MM.1S (cell line): ENCODE results near the gene DDX4.
"Not testable (repeated sequence)": the region's sequence is repeated elsewhere in the genome, so short reads cannot be mapped to it uniquely, and the experiment has no call there.

Source experiments
- DNase-seq: peaks from one replicate; pipeline ENCODE4 v3.0.0-alpha.2; 2015
- H2AFZ ChIP-seq: fragments of 300-600 bp; sonication (generic); 2 replicates; pipeline ENCODE4 v1.6.0; 2016; ENCODE audit warnings: antibody characterized with exemption, low read length
- H3F3A ChIP-seq: fragments of 300-600 bp; sonication (generic); 2 replicates; pipeline ENCODE4 v1.6.1; 2016; ENCODE audit warnings: mild to moderate bottlenecking, antibody characterized with exemption, low read length, moderate library complexity, mixed read lengths; ENCODE audit not compliant: insufficient read depth
- H3K27ac ChIP-seq: fragments of 300-600 bp; sonication (generic); 2 replicates; pipeline ENCODE4 v1.5.1; 2016; ENCODE audit warnings: mild to moderate bottlenecking, low read length
- H3K27me3 ChIP-seq: fragments of 300-600 bp; sonication (generic); replicated peaks from 2 replicates; pipeline ENCODE4 v1.6.0; 2016; ENCODE audit warnings: low read length; ENCODE audit not compliant: insufficient read depth
- H3K36me3 ChIP-seq: fragments of 300-600 bp; sonication (generic); replicated peaks from 2 replicates; pipeline ENCODE4 v1.6.1; 2016; ENCODE audit warnings: mild to moderate bottlenecking, low read length, mixed read lengths; ENCODE audit not compliant: insufficient read depth
- H3K4me1 ChIP-seq: fragments of 300-600 bp; sonication (generic); 2 replicates; pipeline ENCODE4 v1.6.1; 2016; ENCODE audit warnings: low read length, mixed read lengths
- H3K4me2 ChIP-seq: fragments of 300-600 bp; sonication (generic); 2 replicates; pipeline ENCODE4 v1.6.0; 2016; ENCODE audit warnings: low read depth, low read length
- H3K4me3 ChIP-seq: fragments of 300-600 bp; sonication (generic); 2 replicates; pipeline ENCODE4 v1.5.1; 2016; ENCODE audit warnings: low read length, mixed read lengths
- H3K79me2 ChIP-seq: fragments of 300-600 bp; sonication (generic); 2 replicates; pipeline ENCODE4 v1.6.1; 2016; ENCODE audit warnings: mixed run types, low read length, mixed read lengths
- H3K9ac ChIP-seq: fragments of 300-600 bp; sonication (generic); 2 replicates; pipeline ENCODE4 v1.6.1; 2016; ENCODE audit warnings: low read length, mixed read lengths
- H3K9me2 ChIP-seq: fragments of 300-600 bp; sonication (generic); replicated peaks from 2 replicates; pipeline ENCODE4 v1.6.1; 2016; ENCODE audit warnings: mild to moderate bottlenecking, low read length, mixed read lengths; ENCODE audit not compliant: insufficient read depth
- H3K9me3 ChIP-seq: fragments of 300-600 bp; sonication (generic); replicated peaks from 2 replicates; pipeline ENCODE4 v1.6.1; 2016; ENCODE audit warnings: mild to moderate bottlenecking, low read length, mixed read lengths; ENCODE audit not compliant: insufficient read depth
- H4K20me1 ChIP-seq: fragments of 300-600 bp; sonication (generic); 2 replicates; pipeline ENCODE4 v1.6.1; 2016; ENCODE audit warnings: mild to moderate bottlenecking, low read length, moderate library complexity, mixed read lengths; ENCODE audit not compliant: insufficient read depth
- CTCF ChIP-seq: fragments of 300-600 bp; sonication (generic); IDR thresholded peaks from 2 replicates; pipeline ENCODE4 v1.5.1; 2016; ENCODE audit warnings: antibody characterized with exemption, low read length, mixed read lengths
- EZH2 ChIP-seq: fragments of 300-600 bp; sonication (generic); optimal IDR thresholded peaks from 2 replicates; pipeline ENCODE3; 2017; ENCODE audit warnings: low read depth, mild to moderate bottlenecking, antibody characterized with exemption, low read length, mixed read lengths
- EZH2phosphoT487 ChIP-seq: fragments of 300-600 bp; sonication (generic); IDR thresholded peaks from 2 replicates; pipeline ENCODE4 v1.6.1; 2018; ENCODE audit warnings: antibody characterized with exemption, low read length

The DDX4 gene

GRCh38 chr5:55800924-55801323 lies 63.1 kb downstream of the DDX4 start:
- no peak overlapping the region for H3K27ac ChIP-seq
- H3K4me1 ChIP-seq: no peaks in the 10 kb centered on the region
- H2AFZ ChIP-seq: no peak overlapping the region
- H3K36me3 ChIP-seq: no peaks in the 10 kb centered on the region
- no peak overlapping the region for H3K4me3 ChIP-seq
- no peak overlapping the region for H3K4me2 ChIP-seq
- H3F3A ChIP-seq: no peaks in the 10 kb centered on the region
- H3K9me2 ChIP-seq: no peaks in the 10 kb centered on the region
- H4K20me1 ChIP-seq: no peaks in the 10 kb centered on the region
- H3K27me3 ChIP-seq: no peaks in the 10 kb centered on the region
- TF ChIP-seq EZH2: no peak
- TF ChIP-seq EZH2phosphoT487: no peak
- TF ChIP-seq CTCF: no peak
- no peaks in the 10 kb centered on the region for H3K9me3 ChIP-seq
- H3K79me2 ChIP-seq: no peaks in the 10 kb centered on the region
- H3K9ac ChIP-seq: no peak overlapping the region
- no peak for DNase-seq

- not testable (repeated sequence) for H3K27ac ChIP-seq, DNase-seq
These were observed 71.0 kb downstream of the DDX4 start for GRCh38 chr5:55808814-55809213.

DNA sequence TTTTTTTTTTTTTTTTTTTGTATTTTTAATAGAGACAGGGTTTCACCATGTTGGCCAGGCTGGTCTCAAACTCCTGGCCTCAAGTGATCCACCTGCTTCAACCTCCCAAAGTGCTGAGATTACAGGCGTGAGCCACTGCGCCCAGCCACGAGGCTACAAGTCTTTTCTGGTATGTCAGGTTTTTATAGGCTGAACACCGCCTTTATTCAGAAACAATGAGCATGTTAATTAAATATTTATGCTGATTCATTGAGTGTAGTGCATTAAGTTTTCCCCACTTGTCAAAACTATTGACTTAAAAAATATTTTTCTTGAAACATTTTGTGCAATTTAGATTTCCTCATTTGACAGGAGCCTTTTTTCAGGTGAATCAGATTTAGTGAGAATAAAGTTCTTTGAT lies 78.1 kb downstream of the DDX4 start:
- H3K4me2 ChIP-seq, H3K9ac ChIP-seq, H3K9me2 ChIP-seq, H3K4me3 ChIP-seq, H4K20me1 ChIP-seq, H2AFZ ChIP-seq, H3K9me3 ChIP-seq, H3K4me1 ChIP-seq, H3F3A ChIP-seq, DNase-seq, H3K36me3 ChIP-seq, H3K79me2 ChIP-seq, H3K27me3 ChIP-seq, H3K27ac ChIP-seq: not testable (repeated sequence)

More at GRCh38 chr5:55808814-55809213, 71.0 kb downstream of the DDX4 start:
- not testable (repeated sequence) for H3K9me3 ChIP-seq, H3F3A ChIP-seq, H3K9ac ChIP-seq, H2AFZ ChIP-seq, H3K79me2 ChIP-seq, H3K27me3 ChIP-seq, H3K9me2 ChIP-seq, H3K36me3 ChIP-seq, H4K20me1 ChIP-seq, H3K4me1 ChIP-seq, H3K4me2 ChIP-seq, H3K4me3 ChIP-seq

- H3F3A ChIP-seq: no peaks in the 10 kb centered on the region
- no peaks in the 10 kb centered on the region for H4K20me1 ChIP-seq
- H3K4me2 ChIP-seq: no peak overlapping the region
- DNase-seq: no peak
- no peaks in the 10 kb centered on the region for H3K9me2 ChIP-seq
- H3K9me3 ChIP-seq: no peaks in the 10 kb centered on the region
- H3K4me1 ChIP-seq: no peaks in the 10 kb centered on the region
- TF ChIP-seq CTCF: no peak
- no peak for TF ChIP-seq EZH2phosphoT487
- no peak overlapping the region for H2AFZ ChIP-seq
- no peaks in the 10 kb centered on the region for H3K79me2 ChIP-seq
- H3K9ac ChIP-seq: no peak overlapping the region
- no peak overlapping the region for H3K4me3 ChIP-seq
- H3K27ac ChIP-seq: no peak overlapping the region
- no peaks in the 10 kb centered on the region for H3K27me3 ChIP-seq
- no peaks in the 10 kb centered on the region for H3K36me3 ChIP-seq
These were observed 78.5 kb downstream of the DDX4 start for GRCh38 chr5:55816342-55816741.
